GM23338 (cell line): Measurements from ENCODE around the gene TANC2. TPM values are rescaled to one million over a fixed set of nuclear protein-coding genes. Genes with fewer than 3 reads are reported as not detected.

Experiments
- ATAC-seq: fragments of 200-7000 bp; cut with Tn5 transposase; 3 replicates; pipeline ENCODE4 v1.9.1; 2020
- DNase-seq: peaks from one replicate; pipeline ENCODE4 v3.0.0-alpha.2; 2015; ENCODE audit warnings: low spot score
- H2AFZ ChIP-seq: fragments of 200-600 bp; sonication (generic); 2 replicates; pipeline ENCODE4 v1.8.0; 2016; ENCODE audit warnings: antibody characterized with exemption, mild to moderate bottlenecking, moderate library complexity
- H3F3A ChIP-seq: fragments of 200-600 bp; sonication (generic); replicated peaks from 2 replicates; pipeline ENCODE4 v1.8.0; 2017; ENCODE audit warnings: antibody characterized with exemption, mixed run types, low read depth
- H3K27ac ChIP-seq: fragments of 200-600 bp; sonication (generic); 2 replicates; pipeline ENCODE4 v1.6.1; 2016; ENCODE audit warnings: low read depth
- H3K27me3 ChIP-seq: fragments of 200-600 bp; sonication (generic); 2 replicates; pipeline ENCODE4 v1.8.0; 2016; ENCODE audit warnings: mild to moderate bottlenecking, mixed run types, moderate library complexity; ENCODE audit not compliant: insufficient read depth
- H3K36me3 ChIP-seq: fragments of 200-600 bp; sonication (generic); 2 replicates; pipeline ENCODE4 v1.8.0; 2016; ENCODE audit warnings: mild to moderate bottlenecking; ENCODE audit not compliant: insufficient read depth
- H3K4me1 ChIP-seq: fragments of 200-600 bp; sonication (generic); 2 replicates; pipeline ENCODE4 v1.8.0; 2016; ENCODE audit warnings: mild to moderate bottlenecking, moderate library complexity; ENCODE audit not compliant: insufficient read depth
- H3K4me2 ChIP-seq: fragments of 200-600 bp; sonication (generic); 2 replicates; pipeline ENCODE4 v1.7.1; 2017; ENCODE audit warnings: mixed run types
- H3K4me3 ChIP-seq: fragments of 200-600 bp; sonication (generic); 2 replicates; pipeline ENCODE4 v1.6.1; 2016; ENCODE audit warnings: mixed run types
- H3K79me2 ChIP-seq: fragments of 200-600 bp; sonication (generic); replicated peaks from 2 replicates; pipeline ENCODE4 v1.8.0; 2017; ENCODE audit warnings: mild to moderate bottlenecking; ENCODE audit not compliant: insufficient read depth
- H3K9me2 ChIP-seq: fragments of 200-600 bp; sonication (generic); 2 replicates; pipeline ENCODE4 v1.8.0; 2017; ENCODE audit not compliant: insufficient read depth
- H4K20me1 ChIP-seq: fragments of 200-600 bp; sonication (generic); replicated peaks from 2 replicates; pipeline ENCODE4 v1.8.0; 2017; ENCODE audit warnings: mild to moderate bottlenecking; ENCODE audit not compliant: insufficient read depth
- H3K27ac Mint-ChIP-seq: 2 replicates; pipeline ENCODE4 v1.8.0; 2020; ENCODE audit warnings: inconsistent platforms, mild to moderate bottlenecking, moderate library complexity, mixed read lengths
- H3K27me3 Mint-ChIP-seq: 3 replicates; pipeline ENCODE4 v1.8.0; 2022; ENCODE audit warnings: low read depth, mild to moderate bottlenecking, moderate library complexity, mixed read lengths, inconsistent platforms; ENCODE audit not compliant: insufficient read depth, poor library complexity
- H3K36me3 Mint-ChIP-seq: 3 replicates; pipeline ENCODE4 v1.8.0; 2021; ENCODE audit warnings: low read depth, mild to moderate bottlenecking, inconsistent platforms, moderate library complexity, mixed read lengths
- H3K4me1 Mint-ChIP-seq: 3 replicates; pipeline ENCODE4 v1.8.0; 2020; ENCODE audit warnings: mild to moderate bottlenecking, inconsistent platforms, mixed read lengths
- H3K4me3 Mint-ChIP-seq: 3 replicates; pipeline ENCODE4 v1.8.0; 2021; ENCODE audit warnings: moderate library complexity, mild to moderate bottlenecking, inconsistent platforms, mixed read lengths
- H3K9me3 Mint-ChIP-seq: 3 replicates; pipeline ENCODE4 v1.8.0; 2020; ENCODE audit warnings: moderate library complexity, mild to moderate bottlenecking, inconsistent platforms, mixed read lengths
- CREB1 ChIP-seq: fragments of 250-450 bp; sonication (Bioruptor Pico); IDR thresholded peaks from 2 replicates; pipeline ENCODE4 v1.5.0; 2020; ENCODE audit warnings: low read depth, mild to moderate bottlenecking, moderate library complexity
- CTCF ChIP-seq, 2 experiments: fragments of 200-600 bp in 1 of 2; sonication (generic) in 1 of 2; conservative IDR thresholded peaks; 2 replicates each; pipeline versions ENCODE4 v1.5.1 to v1.6.1; 2016 to 2017; ENCODE audit warnings: antibody characterized with exemption in 2 of 2, low read depth in 2 of 2, mild to moderate bottlenecking in 2 of 2, moderate library complexity in 1 of 2
- ETS1 ChIP-seq: IDR thresholded peaks from 2 replicates; pipeline ENCODE4 v1.6.1; 2016; ENCODE audit warnings: antibody characterized with exemption
- EZH2 ChIP-seq: fragments of 200-600 bp; sonication (generic); IDR thresholded peaks from one replicate; pipeline ENCODE4 v1.8.0; 2017; ENCODE audit warnings: antibody characterized with exemption, mild to moderate bottlenecking, low read depth; ENCODE audit not compliant: unreplicated experiment
- EZH2phosphoT487 ChIP-seq: fragments of 200-600 bp; sonication (generic); IDR thresholded peaks from one replicate; pipeline ENCODE4 v1.8.1; 2018; ENCODE audit warnings: antibody characterized with exemption; ENCODE audit not compliant: unreplicated experiment
- JUNB ChIP-seq: IDR thresholded peaks from one replicate; pipeline ENCODE4 v1.6.1; 2016; ENCODE audit warnings: antibody characterized with exemption; ENCODE audit not compliant: unreplicated experiment
- NANOG ChIP-seq: IDR thresholded peaks from 2 replicates; pipeline ENCODE4 v1.6.1; 2016; ENCODE audit warnings: antibody characterized with exemption, borderline replicate concordance
- POLR2AphosphoS5 ChIP-seq: IDR thresholded peaks from 2 replicates; pipeline ENCODE4 v1.6.1; 2016; ENCODE audit warnings: antibody characterized with exemption, low read depth
- REST ChIP-seq: IDR thresholded peaks from one replicate; pipeline ENCODE4 v1.6.1; 2018; ENCODE audit warnings: antibody characterized with exemption; ENCODE audit not compliant: unreplicated experiment
- STAT1 ChIP-seq: IDR thresholded peaks from one replicate; pipeline ENCODE4 v1.6.1; 2016; ENCODE audit warnings: antibody characterized with exemption; ENCODE audit not compliant: unreplicated experiment
- ZNF114 ChIP-seq: fragments of 250-450 bp; sonication (Bioruptor Pico); IDR thresholded peaks from 2 replicates; pipeline ENCODE4 v1.5.0; 2020; ENCODE audit warnings: mild to moderate bottlenecking, moderate library complexity
- ZNF331 ChIP-seq: fragments of 250-450 bp; sonication (Bioruptor Pico); IDR thresholded peaks from 2 replicates; pipeline ENCODE4 v1.5.0; 2020; ENCODE audit warnings: low read depth, mild to moderate bottlenecking, moderate library complexity
- ZNF462 ChIP-seq: fragments of 250-450 bp; sonication (Bioruptor Pico); IDR thresholded peaks from 2 replicates; pipeline ENCODE4 v1.5.0; 2020; ENCODE audit warnings: mild to moderate bottlenecking, moderate library complexity
- polyA plus RNA-seq: library from polyadenylated mRNA; unstranded; fragments of >200 nt; fragmentation: Nextera tagmentation; extraction: Ambion mirVana; gene quantifications from 2 replicates; pipeline ENCODE4 v1.2.1, GENCODE V29; 2016
- total RNA-seq: library from RNA; depleted of rRNA; stranded (reverse); fragments of >200 nt; shearing (Covaris generic); gene quantifications from 2 replicates; pipeline ENCODE4 v1.2.3, GENCODE V29; 2014

Gene TANC2
- total and polyA plus RNA-seq, 2 experiments from 2014 or later, result 1.7 to 5.9 TPM

- no peak for TF ChIP-seq JUNB
- no peak for TF ChIP-seq STAT1
Observed at GRCh38 chr17:62984801-62985200, 18.8 kb downstream of the TANC2 start (continued).

GRCh38 chr17:62986549-62986948 is 20.5 kb downstream of the TANC2 start:
- H3K4me2 ChIP-seq, result no peak overlapping the region
- H3K27me3 ChIP-seq, result peaks cover 4% of the 10 kb centered on the region
- peaks cover 10% of the 10 kb centered on the region; the same call in 1 of the 2 replicates for H3K79me2 ChIP-seq
- peaks cover 4% of the 10 kb centered on the region for H3K27me3 Mint-ChIP-seq
- no peaks in the 10 kb centered on the region for H3K4me1 ChIP-seq
- no peaks in the 10 kb centered on the region for H3F3A ChIP-seq
- H3K27ac Mint-ChIP-seq, result no peak overlapping the region
- H3K36me3 ChIP-seq, result no peaks in the 10 kb centered on the region
- no peak for ATAC-seq
- H3K9me3 Mint-ChIP-seq, result peaks cover 11% of the 10 kb centered on the region; the same call in 2 of the 3 replicates
- no peak overlapping the region for H2AFZ ChIP-seq
- H3K27ac ChIP-seq, result no peak overlapping the region
- H3K9me2 ChIP-seq, result no peaks in the 10 kb centered on the region
- TF ChIP-seq POLR2AphosphoS5 (no peak), ZNF331 (CRISPR knock-in tag) (no peak), EZH2 (no peak), CTCF (conservative IDR thresholded peaks at IDR 0.05; ENCODE audit: low read depth in 2 of 2) (no peak), ZNF114 (CRISPR knock-in tag) (no peak), REST (no peak), ETS1 (no peak), ZNF462 (no peak), STAT1 (no peak), EZH2phosphoT487 (no peak), NANOG (no peak), CREB1 (CRISPR knock-in tag) (no peak), JUNB (no peak)
- DNase-seq, result no peak
- peaks cover 6% of the 10 kb centered on the region; the same call in 1 of the 3 replicates for H3K36me3 Mint-ChIP-seq
- peaks cover 4% of the 10 kb centered on the region; the same call in 1 of the 2 replicates for H4K20me1 ChIP-seq
- H3K4me3 ChIP-seq, result no peak overlapping the region
- no peak overlapping the region for H3K4me3 Mint-ChIP-seq
- no peaks in the 10 kb centered on the region for H3K4me1 Mint-ChIP-seq
